ENCODE data around the gene GSE1. TPM values are rescaled to one million over a fixed set of nuclear protein-coding genes. Genes with fewer than 3 reads are reported as not detected.

Gene GSE1
- polyA plus RNA-seq, 3 donors from 2014 or later: 0.15 to 9.4 (median 2.9) TPM

Other genes with a start within 250 kb of the GSE1 start
- gene GINS2, start 75.6 kb downstream of the GSE1 start, polyA plus RNA-seq: 1 to 10 TPM in 2 of 3 donors, not detected in 1; 2.0 to 2.1 TPM
- 1 to 10 TPM; 5.0 to 9.0 (median 7.4) TPM for gene C16orf74, start 137.8 kb downstream of the GSE1 start, polyA plus RNA-seq
- gene EMC8, start 186.2 kb downstream of the GSE1 start, polyA plus RNA-seq: 10 to 100 TPM; 25.4 to 34.6 (median 26.1) TPM
- 1,000 to 10,000 TPM in 2 of 3 donors, 100 to 1,000 TPM in 1; 784 to 1,292 (median 1,022) TPM for gene COX4I1, start 186.4 kb downstream of the GSE1 start, polyA plus RNA-seq